ENCODE results near the gene CA10. TPM values are rescaled to one million over a fixed set of nuclear protein-coding genes. Genes with fewer than 3 reads are reported as not detected.

Gene CA10
- total RNA-seq, 2 donors from 2014 or later = not detected

- TF ChIP-seq CTCF (IDR thresholded peaks at IDR 0.05) = no peak
- no peak overlapping the region for H3K27ac ChIP-seq
- H3K27me3 ChIP-seq = no peaks in the 10 kb centered on the region
- H3K4me1 ChIP-seq = no peaks in the 10 kb centered on the region
- H3K9me3 ChIP-seq = no peaks in the 10 kb centered on the region
- no peaks in the 10 kb centered on the region for H3K36me3 ChIP-seq
- H3K4me3 ChIP-seq = no peak overlapping the region
- DNase-seq (ENCODE audit: low spot score) = no peak
Measured at GRCh38 chr17:51946311-51946710, 212.2 kb downstream of the CA10 start.

GRCh38 chr17:51941272-51941671 is 217.2 kb downstream of the CA10 start:
- Histone ChIP-seq H3K4me3 (no peak overlapping the region), H3K9me3 (no peaks in the 10 kb centered on the region), H3K27ac (no peak overlapping the region), H3K36me3 (no peaks in the 10 kb centered on the region), H3K4me1 (no peaks in the 10 kb centered on the region), H3K27me3 (no peaks in the 10 kb centered on the region)
- DNase-seq (ENCODE audit: low spot score) = no peak
- no peak for TF ChIP-seq CTCF (IDR thresholded peaks at IDR 0.05)

- Histone ChIP-seq H3K4me1 (no peaks in the 10 kb centered on the region), H3K9me3 (no peaks in the 10 kb centered on the region), H3K27me3 (no peaks in the 10 kb centered on the region), H3K4me3 (no peak overlapping the region), H3K36me3 (no peaks in the 10 kb centered on the region), H3K27ac (no peak overlapping the region)
- no peak for DNase-seq (ENCODE audit: low spot score)
- TF ChIP-seq CTCF (IDR thresholded peaks at IDR 0.05) = no peak
Measured at GRCh38 chr17:51937264-51937663, 221.2 kb downstream of the CA10 start.

GRCh38 chr17:51935477-51935876 is 223.0 kb downstream of the CA10 start:
- TF ChIP-seq CTCF (IDR thresholded peaks at IDR 0.05) = no peak
- Histone ChIP-seq H3K9me3 (no peaks in the 10 kb centered on the region), H3K36me3 (no peaks in the 10 kb centered on the region), H3K27me3 (no peaks in the 10 kb centered on the region), H3K4me3 (no peak overlapping the region), H3K4me1 (no peaks in the 10 kb centered on the region), H3K27ac (no peak overlapping the region)
- DNase-seq (ENCODE audit: low spot score) = no peak

GRCh38 chr17:51933647-51934046 is 224.9 kb downstream of the CA10 start:
- TF ChIP-seq CTCF (IDR thresholded peaks at IDR 0.05) = no peak
- H3K4me3 ChIP-seq = no peak overlapping the region
- H3K9me3 ChIP-seq = no peaks in the 10 kb centered on the region
- DNase-seq (ENCODE audit: low spot score) = no peak
- H3K4me1 ChIP-seq = no peaks in the 10 kb centered on the region
- H3K27ac ChIP-seq = no peak overlapping the region
- H3K27me3 ChIP-seq = no peaks in the 10 kb centered on the region
- no peaks in the 10 kb centered on the region for H3K36me3 ChIP-seq

GRCh38 chr17:51926448-51926847 is 232.1 kb downstream of the CA10 start:
- Histone ChIP-seq H3K36me3 (no peaks in the 10 kb centered on the region), H3K27ac (no peak overlapping the region), H3K9me3 (no peaks in the 10 kb centered on the region), H3K27me3 (no peaks in the 10 kb centered on the region), H3K4me3 (no peak overlapping the region), H3K4me1 (no peaks in the 10 kb centered on the region)
- TF ChIP-seq CTCF (IDR thresholded peaks at IDR 0.05) = no peak
- no peak for DNase-seq (ENCODE audit: low spot score)
